ENCODE results near the gene ZBTB39.
"Not testable (repeated sequence)": the region's sequence is repeated elsewhere in the genome, so short reads cannot be mapped to it uniquely, and the experiment has no call there.

ZBTB39 gene

GRCh38 chr12:56998981-56999380 is 7.4 kb downstream of the ZBTB39 start:
- DNase-seq, result peak; percentile 65

- no peak for DNase-seq
These were observed 8.0 kb downstream of the ZBTB39 start for GRCh38 chr12:56998316-56998715.

- no peak for DNase-seq
These were observed 9.4 kb downstream of the ZBTB39 start for GRCh38 chr12:56996793-56997545.

- no peak for DNase-seq
These were observed 10.3 kb downstream of the ZBTB39 start for GRCh38 chr12:56995930-56996496.

GRCh38 chr12:56995201-56995929 is 11.0 kb downstream of the ZBTB39 start:
- no peak for DNase-seq

- no peak for DNase-seq
These were observed 12.1 kb downstream of the ZBTB39 start for GRCh38 chr12:56994231-56994746.

GRCh38 chr12:56993346-56993745 is 13.0 kb downstream of the ZBTB39 start:
- DNase-seq, result no peak

GRCh38 chr12:56991319-56992246 is 14.8 kb downstream of the ZBTB39 start:
- no peak for DNase-seq

- DNase-seq, result no peak
These were observed 15.6 kb downstream of the ZBTB39 start for GRCh38 chr12:56990648-56991318.

- DNase-seq, result no peak
These were observed 16.3 kb downstream of the ZBTB39 start for GRCh38 chr12:56989861-56990610.

GRCh38 chr12:56988207-56988739 is 18.1 kb downstream of the ZBTB39 start:
- DNase-seq, result no peak

GRCh38 chr12:56987551-56988053 is 18.7 kb downstream of the ZBTB39 start:
- DNase-seq, result peak; percentile 82 to 83

GRCh38 chr12:56987011-56987410 is 19.3 kb downstream of the ZBTB39 start:
- no peak for DNase-seq

GRCh38 chr12:56985714-56986113 is 20.6 kb downstream of the ZBTB39 start:
- DNase-seq, result not testable (repeated sequence)

GRCh38 chr12:56983386-56983785 is 23.0 kb downstream of the ZBTB39 start:
- DNase-seq, result no peak

- DNase-seq, result not testable (repeated sequence)
These were observed 23.6 kb downstream of the ZBTB39 start for GRCh38 chr12:56982578-56983236.

- no peak for DNase-seq
These were observed 25.3 kb downstream of the ZBTB39 start for GRCh38 chr12:56980941-56981530.

GRCh38 chr12:56980268-56980667 is 26.1 kb downstream of the ZBTB39 start:
- no peak for DNase-seq

- DNase-seq, result no peak
These were observed 26.7 kb downstream of the ZBTB39 start for GRCh38 chr12:56979628-56980027.

Measured in stimulated activated CD4-positive, alpha-beta T cell treated with anti-CD3 and anti-CD28 coated beads, Interleukin-2, amount 100 ng/mL, for 24 hours (primary cell).